Stimulated activated naive CD4-positive, alpha-beta T cell treated with Interleukin-2 at 50 U/mL for 16 hours (primary cell): ENCODE data around the gene HLA-F.

ENCODE experiments used
- DNase-seq: peaks from one replicate; lab custom pipeline; 2025; lab: John Stamatoyannopoulos, UW

Gene HLA-F

DNA sequence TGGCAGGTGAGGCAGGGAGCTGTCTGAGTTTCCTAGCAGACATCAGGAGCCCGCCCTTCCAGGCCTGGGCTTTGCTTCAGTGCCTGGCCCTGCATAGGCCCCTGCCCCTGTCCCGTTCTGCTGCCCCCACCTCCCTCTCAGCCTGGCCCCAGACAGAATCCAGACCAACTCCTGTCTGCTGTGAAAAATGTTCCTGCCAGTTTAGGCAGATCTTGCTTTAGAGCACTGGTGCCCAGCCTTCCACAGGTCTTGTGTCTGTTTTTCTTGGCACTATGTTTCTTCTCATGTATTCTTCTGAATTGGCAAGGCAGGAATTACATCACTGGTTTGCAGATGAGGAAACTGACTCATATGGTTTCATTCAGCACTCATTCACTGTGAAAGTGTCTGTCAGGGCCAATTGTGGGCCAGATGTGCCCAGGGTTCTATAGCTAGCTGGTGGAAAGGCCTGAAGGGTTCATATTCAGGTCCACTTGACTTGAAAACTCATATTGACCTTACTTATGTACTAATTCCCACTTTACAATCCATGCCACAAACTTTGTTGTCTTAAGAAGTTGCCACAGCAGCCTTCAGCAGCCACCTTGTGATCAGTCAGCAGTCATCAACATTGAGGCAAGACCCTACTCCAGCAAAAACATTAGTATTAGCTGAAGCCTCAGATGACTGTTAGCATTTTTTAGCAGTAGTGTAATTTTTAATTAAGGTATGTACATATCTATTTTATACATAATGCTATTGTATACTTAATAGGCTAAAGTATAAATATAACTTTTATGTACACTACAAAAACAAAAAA lies 40.5 kb downstream of the HLA-F start:
- no peak for DNase-seq

DNA sequence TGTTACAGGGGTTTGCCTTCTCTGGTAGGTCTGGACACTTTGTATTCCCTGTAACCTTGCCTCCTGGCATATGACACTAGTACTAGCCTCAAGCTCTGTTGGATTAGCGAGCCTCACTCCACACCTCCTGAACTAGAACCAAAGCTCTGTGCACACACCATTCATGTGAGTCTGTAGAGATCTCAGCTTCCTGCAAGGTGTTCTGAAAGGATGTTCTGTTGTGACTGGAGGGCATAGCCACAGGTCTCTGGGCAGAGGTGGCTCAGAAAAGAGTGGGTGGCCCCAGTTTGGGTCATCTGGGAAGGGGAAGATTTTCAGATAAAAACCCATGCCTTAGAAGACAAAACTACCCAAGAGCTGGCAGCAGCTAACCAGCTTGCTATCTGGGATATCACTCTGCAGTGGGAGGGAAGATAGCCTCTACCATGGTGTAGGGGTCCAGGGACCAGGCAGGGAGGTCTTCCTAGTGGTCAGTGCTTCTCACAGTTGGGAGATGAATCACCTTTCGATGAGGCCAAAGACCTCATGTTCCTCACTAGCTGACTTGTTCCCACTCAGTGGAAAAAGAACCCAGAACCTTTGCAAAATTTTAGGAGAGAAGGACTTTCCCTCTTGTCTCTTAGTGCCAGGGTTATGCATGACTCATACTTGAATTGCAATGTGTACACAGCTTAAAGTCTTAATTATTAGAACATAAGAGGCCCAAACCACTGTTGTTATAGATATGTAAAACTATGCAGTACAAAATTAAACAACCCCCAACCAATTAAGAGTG lies 41.4 kb downstream of the HLA-F start:
- DNase-seq: no peak

DNA sequence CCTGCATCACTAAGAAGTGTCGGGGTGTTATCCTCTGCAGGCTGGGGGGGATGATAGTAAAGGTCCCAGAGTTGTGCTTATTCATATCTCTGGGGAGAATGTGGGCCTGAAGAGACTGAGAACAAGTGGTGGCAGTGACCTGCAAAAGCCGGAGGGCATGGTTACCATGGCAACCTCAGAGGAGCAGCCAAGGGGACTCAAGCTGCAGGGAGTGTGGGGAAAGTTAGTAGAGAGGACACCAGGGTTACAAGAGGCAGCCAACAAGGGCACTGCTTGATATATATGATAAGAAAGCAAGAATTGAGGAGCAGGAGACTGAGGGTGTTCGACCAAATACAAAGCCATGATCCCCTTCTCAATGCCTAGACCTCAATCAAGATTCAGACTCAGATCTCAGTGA lies 46.1 kb downstream of the HLA-F start:
- DNase-seq: no peak

DNA sequence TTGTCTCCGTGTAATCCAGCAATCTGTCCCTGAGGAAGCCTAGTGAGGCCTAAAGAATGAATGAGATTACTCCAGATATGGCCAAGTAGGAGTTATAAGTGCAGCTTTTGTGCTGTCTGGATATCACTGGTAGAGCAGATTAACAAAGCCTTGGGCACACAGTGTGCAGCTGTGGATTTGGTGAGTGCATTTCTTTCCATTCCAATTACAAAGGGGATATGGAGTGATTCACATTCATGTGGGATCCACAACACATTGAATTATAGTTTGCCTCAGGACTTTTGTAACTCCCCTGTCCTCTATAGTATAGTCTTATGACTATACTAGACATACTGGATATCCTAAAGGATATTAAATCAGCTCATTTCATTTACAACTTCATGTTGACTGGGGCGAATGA lies 47.1 kb downstream of the HLA-F start:
- DNase-seq: no peak

DNA sequence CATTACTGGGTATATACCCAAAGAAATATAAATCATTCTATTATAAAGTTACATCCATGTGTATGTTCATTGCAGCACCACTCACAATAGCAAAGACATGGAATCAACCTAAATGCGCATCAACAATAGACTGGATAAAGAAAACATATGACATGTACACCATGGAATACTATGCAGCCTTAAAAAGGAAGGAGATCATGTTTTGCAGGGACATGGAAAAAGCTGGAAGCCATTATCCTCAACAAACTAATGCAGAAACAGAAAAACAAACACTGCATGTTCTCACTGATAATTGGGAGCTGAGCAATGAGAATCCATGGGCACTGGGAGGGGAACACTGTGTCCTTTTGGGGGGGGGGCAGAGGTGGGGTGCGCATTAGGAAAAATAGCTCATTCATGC lies 53.5 kb downstream of the HLA-F start:
- DNase-seq: no peak
